ENCODE results near the gene GPR183. TPM values are rescaled to one million over a fixed set of nuclear protein-coding genes. Genes with fewer than 3 reads are reported as not detected.

GPR183 gene
- total RNA-seq, 1 donor from 2014 or later = 0.71 TPM

DNA sequence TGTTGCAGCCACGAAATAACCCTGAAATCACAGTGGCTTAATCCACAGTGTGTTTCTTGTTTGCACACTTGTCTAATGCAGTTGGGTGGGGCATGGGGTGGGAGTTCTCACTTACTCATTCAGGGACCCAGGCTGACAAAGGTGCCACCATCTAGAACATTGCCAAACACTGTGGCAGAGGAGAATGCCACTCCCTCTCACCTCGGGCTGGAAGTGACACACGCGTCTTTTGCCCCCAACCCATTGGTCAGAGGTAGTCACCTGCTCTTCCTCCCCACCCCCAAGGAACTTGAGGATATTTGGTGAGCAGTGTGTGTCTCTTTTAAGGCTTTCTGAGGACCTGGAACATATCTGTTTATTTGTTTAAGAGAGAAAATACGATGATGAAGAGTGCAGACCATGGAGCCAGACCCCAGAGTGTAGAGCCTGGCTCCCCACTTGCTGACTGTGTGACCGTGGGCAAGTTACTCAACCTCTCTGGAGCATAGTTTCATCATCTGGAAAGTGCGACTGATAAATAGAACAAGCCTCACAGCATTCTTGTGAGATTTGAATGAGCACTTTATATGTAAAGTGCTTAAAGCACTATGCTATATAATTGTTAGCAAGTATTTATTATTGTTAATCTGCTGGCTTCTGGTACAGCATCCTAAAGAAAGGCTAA is 17.4 kb downstream of the GPR183 start:
- no peak for DNase-seq (ENCODE audit: low read depth)
- Histone ChIP-seq H3K36me3 (ENCODE audit: control insufficient read depth, insufficient read depth, low read length) (no peaks in the 10 kb centered on the region), H3K4me3 (ENCODE audit: low read depth, low read length) (no peak overlapping the region), H3K27me3 (ENCODE audit: control insufficient read depth, insufficient read depth, low read length) (no peaks in the 10 kb centered on the region)
- TF ChIP-seq, protein P1, sequence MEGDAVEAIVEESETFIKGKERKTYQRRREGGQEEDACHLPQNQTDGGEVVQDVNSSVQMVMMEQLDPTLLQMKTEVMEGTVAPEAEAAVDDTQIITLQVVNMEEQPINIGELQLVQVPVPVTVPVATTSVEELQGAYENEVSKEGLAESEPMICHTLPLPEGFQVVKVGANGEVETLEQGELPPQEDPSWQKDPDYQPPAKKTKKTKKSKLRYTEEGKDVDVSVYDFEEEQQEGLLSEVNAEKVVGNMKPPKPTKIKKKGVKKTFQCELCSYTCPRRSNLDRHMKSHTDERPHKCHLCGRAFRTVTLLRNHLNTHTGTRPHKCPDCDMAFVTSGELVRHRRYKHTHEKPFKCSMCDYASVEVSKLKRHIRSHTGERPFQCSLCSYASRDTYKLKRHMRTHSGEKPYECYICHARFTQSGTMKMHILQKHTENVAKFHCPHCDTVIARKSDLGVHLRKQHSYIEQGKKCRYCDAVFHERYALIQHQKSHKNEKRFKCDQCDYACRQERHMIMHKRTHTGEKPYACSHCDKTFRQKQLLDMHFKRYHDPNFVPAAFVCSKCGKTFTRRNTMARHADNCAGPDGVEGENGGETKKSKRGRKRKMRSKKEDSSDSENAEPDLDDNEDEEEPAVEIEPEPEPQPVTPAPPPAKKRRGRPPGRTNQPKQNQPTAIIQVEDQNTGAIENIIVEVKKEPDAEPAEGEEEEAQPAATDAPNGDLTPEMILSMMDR (IDR thresholded peaks at IDR 0.05; ENCODE audit: insufficient read depth, low read length, poor library complexity, severe bottlenecking) = no peak

- Histone ChIP-seq H3K27me3 (ENCODE audit: control insufficient read depth, insufficient read depth, low read length) (no peaks in the 10 kb centered on the region), H3K4me3 (ENCODE audit: low read depth, low read length) (no peak overlapping the region), H3K36me3 (ENCODE audit: control insufficient read depth, insufficient read depth, low read length) (no peaks in the 10 kb centered on the region)
- no peak for DNase-seq (ENCODE audit: low read depth)
- TF ChIP-seq, protein P1 (IDR thresholded peaks at IDR 0.05; ENCODE audit: insufficient read depth, low read length, poor library complexity, severe bottlenecking) = no peak
Observed at GRCh38 chr13:99289271-99289670, 17.9 kb downstream of the GPR183 start.

GRCh38 chr13:99288089-99288488 is 19.1 kb downstream of the GPR183 start:
- TF ChIP-seq, protein P1 (IDR thresholded peaks at IDR 0.05; ENCODE audit: insufficient read depth, low read length, poor library complexity, severe bottlenecking) = no peak
- H3K27me3 ChIP-seq (ENCODE audit: control insufficient read depth, insufficient read depth, low read length) = no peaks in the 10 kb centered on the region
- H3K4me3 ChIP-seq (ENCODE audit: low read depth, low read length) = no peak overlapping the region
- H3K36me3 ChIP-seq (ENCODE audit: control insufficient read depth, insufficient read depth, low read length) = no peaks in the 10 kb centered on the region
- no peak for DNase-seq (ENCODE audit: low read depth)

- TF ChIP-seq, protein P1 (IDR thresholded peaks at IDR 0.05; ENCODE audit: insufficient read depth, low read length, poor library complexity, severe bottlenecking) = no peak
- DNase-seq (ENCODE audit: low read depth) = no peak
- Histone ChIP-seq H3K36me3 (ENCODE audit: control insufficient read depth, insufficient read depth, low read length) (no peaks in the 10 kb centered on the region), H3K27me3 (ENCODE audit: control insufficient read depth, insufficient read depth, low read length) (no peaks in the 10 kb centered on the region), H3K4me3 (ENCODE audit: low read depth, low read length) (no peak overlapping the region)
Observed at GRCh38 chr13:99287551-99287950, 19.6 kb downstream of the GPR183 start.

GRCh38 chr13:99285432-99286182 is 21.6 kb downstream of the GPR183 start:
- TF ChIP-seq, protein P1 (IDR thresholded peaks at IDR 0.05; ENCODE audit: insufficient read depth, low read length, poor library complexity, severe bottlenecking) = no peak
- Histone ChIP-seq H3K36me3 (ENCODE audit: control insufficient read depth, insufficient read depth, low read length) (no peaks in the 10 kb centered on the region), H3K27me3 (ENCODE audit: control insufficient read depth, insufficient read depth, low read length) (no peaks in the 10 kb centered on the region), H3K4me3 (ENCODE audit: low read depth, low read length) (no peak overlapping the region)
- DNase-seq (ENCODE audit: low read depth) = no peak

All from kidney epithelial cell (primary cell).